ENCODE data around the gene HGF. TPM values are rescaled to one million over a fixed set of nuclear protein-coding genes. Genes with fewer than 3 reads are reported as not detected.

HGF gene
- total and polyA plus RNA-seq, 10 of the 15 experiments (the other 5 are each of a cell fraction or from before 2014, with no cell fraction given), result 0.10 to 1.7 (median 0.99) TPM

- no peaks in the 10 kb centered on the region for H3K27me3 ChIP-seq (replicated peaks in 1 of 2; ENCODE audit: control insufficient read depth in 2 of 2, insufficient read depth in 2 of 2, low read length in 1 of 2)
- CTCF ChIA-PET, result no interaction called here
- in situ Hi-C loops (cut with MboI) (no loop called here), intact Hi-C loops (cut with micrococcal nuclease; ENCODE audit: unreplicated experiment) (no loop called here)
- RAD21 ChIA-PET (ENCODE audit: unreplicated experiment), result no interaction called here
- DNase-seq (ENCODE audit: low read depth, low spot score) (no peak), FAIRE-seq (no peak), ATAC-seq (no peak)
- BruUV-seq (replicated peaks), result no TSS peak
- no peak overlapping the region for H3K4me3 ChIP-seq
- H4K20me1 ChIP-seq (ENCODE audit: control insufficient read depth, insufficient read depth), result no peaks in the 10 kb centered on the region
- H3K27ac ChIP-seq (ENCODE audit: control insufficient read depth, insufficient read depth), result no peak overlapping the region
- H3K9ac ChIP-seq (ENCODE audit: control insufficient read depth, insufficient read depth, low read length), result no peak overlapping the region
- SMC1A ChIA-PET (ENCODE audit: uncharacterized antibody, unreplicated experiment), result interaction anchor here (0.9 kb wide), 1 partner anchor 15 kb away, joined by 3 read pairs; no protein-coding TSS in a partner anchor
- no peak overlapping the region for H2AFZ ChIP-seq (ENCODE audit: control insufficient read depth, low read depth, low read length)
- H3K4me2 ChIP-seq (ENCODE audit: control insufficient read depth, insufficient read depth), result no peak overlapping the region
- no peaks in the 10 kb centered on the region for H3K36me3 ChIP-seq (ENCODE audit: control insufficient read depth in 2 of 2, insufficient read depth in 2 of 2, low read length in 1 of 2)
- no peaks in the 10 kb centered on the region for H3K4me1 ChIP-seq (ENCODE audit: control insufficient read depth, insufficient read depth, low read length)
- WGBS (ENCODE audit: insufficient coverage, insufficient replicate concordance, low lambda C conversion rate, missing lambda C conversion rate), result 37% methylated on average over 3 of the region's 3 CpGs
- H3K79me2 ChIP-seq (ENCODE audit: control insufficient read depth, insufficient read depth, low read length), result no peaks in the 10 kb centered on the region
- POLR2A ChIA-PET, result interaction anchor here (0.6 kb wide), 1 partner anchor 67 kb away, joined by 6 read pairs; no protein-coding TSS in a partner anchor
- no peaks in the 10 kb centered on the region for H3K9me3 ChIP-seq (replicated peaks; ENCODE audit: control insufficient read depth, insufficient read depth, low read length)
- TF ChIP-seq ESRRA (IDR thresholded peaks at IDR 0.05; ENCODE audit: low read length) (no peak), KLF5 (IDR thresholded peaks at IDR 0.05; ENCODE audit: partially characterized antibody) (no peak), TCF3 (IDR thresholded peaks at IDR 0.05; ENCODE audit: borderline replicate concordance, insufficient read depth, low read depth, low read length) (no peak), PRDM15 (CRISPR knock-in tag; IDR thresholded peaks at IDR 0.05) (no peak), CUX1 (IDR thresholded peaks at IDR 0.05; ENCODE audit: insufficient replicate concordance, low read depth, low read length) (no peak), HDAC2 (IDR thresholded peaks at IDR 0.05) (no peak), RCOR1 (conservative IDR thresholded peaks at IDR 0.05; ENCODE audit: low read depth, low read length) (no peak), ZBTB40 (IDR thresholded peaks at IDR 0.05; ENCODE audit: borderline replicate concordance) (no peak), BCL11A (IDR thresholded peaks at IDR 0.05; ENCODE audit: low read depth, low read length) (no peak), ZNF622 (IDR thresholded peaks at IDR 0.05) (no peak), ZNF217 (IDR thresholded peaks at IDR 0.05) (no peak)
Measured at GRCh38 chr7:81816312-81816711, 46.5 kb upstream of the HGF start.

Measured in GM12878 (cell line).